HG03108 (cell line): Measurements from ENCODE around the gene C4orf17.
"Not testable (repeated sequence)": the region's sequence is repeated elsewhere in the genome, so short reads cannot be mapped to it uniquely, and the experiment has no call there.

Source experiments
- ATAC-seq: cut with Tn5 transposase; IDR thresholded peaks from one replicate; pipeline ENCODE4 v1.9.1; 2021; ENCODE audit warnings: moderate library complexity; ENCODE audit not compliant: unreplicated experiment

Gene C4orf17

DNA sequence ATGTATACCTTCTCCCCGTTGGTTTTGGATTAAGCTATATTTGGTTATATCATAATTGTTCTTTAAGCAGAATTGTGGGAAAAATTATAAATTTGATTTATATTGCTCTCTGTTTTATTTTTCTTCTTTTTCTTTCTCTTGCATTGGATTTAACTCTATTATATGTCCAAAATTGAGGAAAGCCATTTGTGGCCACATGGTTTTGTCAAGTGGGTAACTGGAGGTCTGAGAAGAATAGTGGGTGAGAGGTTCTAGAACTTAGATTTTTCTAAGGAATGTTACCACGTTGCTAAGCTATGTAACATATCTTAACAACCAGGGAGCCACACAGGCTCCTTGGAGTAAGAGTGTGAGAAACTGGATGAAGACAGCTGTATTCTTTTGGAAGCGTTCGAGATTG, at the start of gene C4orf17:
Gene C4orf17, plus strand, starts transcription at position 301 of the 400 bp plus-strand sequence. CDS start 2,061 bp downstream, outside the sequence.
- no peak for ATAC-seq

- no peak for ATAC-seq
Observed at GRCh38 chr4:99461623-99462401, 49.0 kb upstream of the C4orf17 start.

DNA sequence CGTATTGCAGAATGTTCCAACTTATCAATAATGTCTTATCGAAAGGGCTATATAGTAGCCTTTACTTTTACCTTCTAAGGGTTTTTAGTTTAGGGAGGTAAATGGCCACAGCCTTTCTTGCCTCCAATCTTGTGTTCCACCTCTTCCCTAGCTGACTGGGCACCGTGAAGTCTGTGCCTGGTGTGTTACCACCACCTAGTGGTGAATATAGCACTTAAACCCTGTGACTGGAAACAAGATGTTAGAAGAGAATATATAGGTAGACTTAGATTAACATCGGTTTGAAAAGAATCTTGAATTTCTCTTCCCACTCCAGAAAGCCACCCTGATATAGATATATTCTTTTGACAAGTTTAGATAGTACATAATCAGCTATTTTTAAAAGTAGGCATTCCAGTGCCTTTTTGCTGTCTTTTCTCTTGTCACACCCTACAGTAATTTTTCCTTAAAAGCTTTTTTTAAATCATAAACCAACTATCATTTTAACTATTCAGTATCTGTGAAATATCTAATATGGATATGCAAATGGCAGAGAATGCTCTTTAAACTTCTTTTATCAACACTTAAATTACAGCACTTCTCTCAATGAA, 47.9 kb upstream of the C4orf17 start:
- peak; percentile 92 for ATAC-seq

GRCh38 chr4:99463566-99463965, 47.3 kb upstream of the C4orf17 start:
- no peak for ATAC-seq

DNA sequence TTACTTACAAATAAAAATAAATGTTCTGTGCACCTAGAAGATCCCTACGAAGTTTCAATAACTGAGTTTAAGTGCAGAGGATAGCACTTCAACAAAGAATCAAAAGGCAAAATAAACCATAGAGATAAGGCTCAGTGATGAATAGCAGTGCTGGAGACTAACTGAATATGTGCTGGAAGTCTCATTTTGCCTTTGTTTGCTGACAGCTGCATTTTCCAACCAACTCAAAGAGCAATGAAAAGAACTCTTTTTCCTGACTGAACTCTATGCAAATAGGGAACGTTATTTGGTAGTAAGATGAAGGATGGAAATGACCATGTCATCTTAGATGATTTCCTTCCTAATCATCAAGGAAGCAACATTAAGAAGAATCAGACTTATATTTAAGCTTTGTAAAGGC, 42.9 kb upstream of the C4orf17 start:
- ATAC-seq, result no peak

DNA sequence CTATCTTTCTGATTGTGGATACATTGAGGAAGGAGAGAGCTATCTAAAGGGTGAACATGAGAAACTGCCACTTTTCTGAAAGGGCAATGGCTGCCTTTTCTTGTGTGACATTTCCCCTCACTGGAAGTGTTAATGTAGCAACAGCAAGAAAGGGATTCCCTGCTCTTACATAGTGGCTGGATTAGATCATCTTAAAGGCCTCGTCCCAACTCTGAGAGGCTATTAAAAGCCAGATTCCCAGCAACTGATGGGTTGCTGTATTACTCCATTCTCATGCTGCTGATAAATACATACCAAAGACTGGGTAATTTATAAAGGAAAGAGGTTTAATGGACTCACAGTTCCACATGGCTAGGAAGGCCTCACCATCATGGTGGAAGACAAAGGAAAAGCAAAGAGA, 41.9 kb upstream of the C4orf17 start:
- no peak for ATAC-seq

GRCh38 chr4:99471349-99471748, 39.5 kb upstream of the C4orf17 start:
- no peak for ATAC-seq

DNA sequence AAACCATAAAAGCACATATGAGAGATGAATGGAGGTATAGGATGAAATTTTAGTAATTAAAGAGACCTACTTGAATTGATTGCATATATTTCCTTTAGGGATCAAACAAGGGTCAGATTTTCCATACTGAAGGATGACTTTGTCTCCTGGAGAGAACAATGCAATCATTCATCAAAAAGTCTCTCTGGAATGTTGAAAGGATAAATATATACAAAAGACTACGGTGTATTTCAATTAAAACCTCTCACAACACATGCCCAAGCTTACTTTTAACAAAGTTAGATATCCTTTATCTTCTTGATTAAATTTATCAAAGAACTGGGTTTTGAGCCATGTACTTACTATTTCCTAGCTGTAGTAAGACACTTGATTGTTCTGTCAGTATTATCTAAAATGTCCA, 38.9 kb upstream of the C4orf17 start:
- no peak for ATAC-seq

DNA sequence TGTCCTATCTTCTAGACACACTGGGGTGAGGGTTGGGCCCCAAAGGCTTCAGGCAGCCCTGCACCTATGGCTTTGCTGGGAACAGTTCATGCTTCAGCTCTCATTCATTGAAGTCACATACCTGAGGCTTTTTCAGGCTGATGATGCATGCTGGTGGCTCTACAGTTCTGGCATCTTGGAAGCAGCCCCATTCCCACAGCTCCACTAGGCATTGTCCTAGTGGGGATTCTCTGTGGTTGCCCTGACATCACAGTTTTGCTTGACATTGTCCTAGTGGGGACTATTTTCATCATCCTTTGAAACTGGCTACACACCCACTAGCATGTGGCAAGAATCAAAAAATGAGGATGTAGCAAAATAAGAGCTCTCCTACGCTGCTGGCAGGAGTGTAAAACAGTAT, 37.7 kb upstream of the C4orf17 start:
- ATAC-seq, result no peak

DNA sequence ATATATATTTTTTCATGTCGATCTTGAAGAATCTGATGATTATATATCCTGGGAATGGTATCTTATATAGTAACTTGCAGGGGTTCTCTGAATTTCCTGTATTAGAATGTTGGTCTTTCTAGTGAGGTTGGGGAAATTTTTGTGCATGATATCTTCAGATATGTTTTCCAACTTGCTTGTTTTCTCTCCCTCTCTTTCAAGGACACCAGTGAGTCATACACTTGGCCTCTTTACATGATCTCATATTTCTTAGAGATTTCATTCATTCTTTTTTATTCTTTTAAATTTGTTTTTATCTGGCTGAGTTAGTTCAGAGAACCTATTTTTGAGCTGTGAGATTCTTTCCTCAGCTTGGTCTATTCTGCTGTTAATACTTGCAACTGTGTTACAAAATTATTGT, 27.2 kb upstream of the C4orf17 start:
- ATAC-seq, result no peak

GRCh38 chr4:99485212-99485611, 25.6 kb upstream of the C4orf17 start:
- no peak for ATAC-seq

GRCh38 chr4:99486648-99487047, 24.2 kb upstream of the C4orf17 start:
- not testable (repeated sequence) for ATAC-seq

GRCh38 chr4:99490286-99490685, 20.5 kb upstream of the C4orf17 start:
- ATAC-seq, result no peak

DNA sequence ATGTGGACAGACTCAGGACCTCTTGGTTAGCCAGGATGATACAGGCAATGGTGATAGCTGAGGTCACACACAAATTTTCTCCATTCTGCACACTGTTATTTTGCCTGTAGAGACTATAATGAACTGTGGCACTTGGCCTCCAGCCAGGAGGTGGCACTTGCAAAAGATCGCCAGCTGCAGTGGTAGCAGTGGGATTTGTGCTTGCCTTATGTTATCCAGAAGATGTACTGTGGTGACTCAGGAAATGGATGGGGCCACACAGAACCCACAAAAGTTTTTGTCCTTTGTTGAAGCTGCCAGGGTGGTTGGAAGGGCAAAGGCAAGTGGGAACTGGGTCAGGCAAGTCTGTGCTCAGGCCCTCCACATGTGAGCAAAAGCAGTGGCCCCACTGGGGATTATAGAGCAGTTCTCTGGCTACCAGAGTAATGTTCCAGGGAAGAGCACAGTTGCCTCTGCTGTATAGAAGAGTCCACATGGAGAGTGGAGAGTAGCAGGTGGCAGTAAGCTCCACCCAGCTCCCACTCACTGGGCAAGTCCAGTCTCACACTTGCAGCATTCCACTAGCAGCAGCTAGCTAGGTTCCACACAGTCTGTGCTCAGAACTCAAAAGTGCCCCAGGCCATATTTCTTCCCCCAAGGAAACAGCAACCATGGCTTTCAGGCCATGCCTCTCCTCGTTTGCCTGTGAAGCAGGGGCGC, 5.9 kb upstream of the C4orf17 start:
- ATAC-seq, result no peak

- no peak for ATAC-seq
Observed at GRCh38 chr4:99506781-99507180, 4.0 kb upstream of the C4orf17 start.

- no peak for ATAC-seq
Observed at GRCh38 chr4:99507349-99507748, 3.5 kb upstream of the C4orf17 start.

GRCh38 chr4:99507762-99508161, 3.1 kb upstream of the C4orf17 start:
- no peak for ATAC-seq

DNA sequence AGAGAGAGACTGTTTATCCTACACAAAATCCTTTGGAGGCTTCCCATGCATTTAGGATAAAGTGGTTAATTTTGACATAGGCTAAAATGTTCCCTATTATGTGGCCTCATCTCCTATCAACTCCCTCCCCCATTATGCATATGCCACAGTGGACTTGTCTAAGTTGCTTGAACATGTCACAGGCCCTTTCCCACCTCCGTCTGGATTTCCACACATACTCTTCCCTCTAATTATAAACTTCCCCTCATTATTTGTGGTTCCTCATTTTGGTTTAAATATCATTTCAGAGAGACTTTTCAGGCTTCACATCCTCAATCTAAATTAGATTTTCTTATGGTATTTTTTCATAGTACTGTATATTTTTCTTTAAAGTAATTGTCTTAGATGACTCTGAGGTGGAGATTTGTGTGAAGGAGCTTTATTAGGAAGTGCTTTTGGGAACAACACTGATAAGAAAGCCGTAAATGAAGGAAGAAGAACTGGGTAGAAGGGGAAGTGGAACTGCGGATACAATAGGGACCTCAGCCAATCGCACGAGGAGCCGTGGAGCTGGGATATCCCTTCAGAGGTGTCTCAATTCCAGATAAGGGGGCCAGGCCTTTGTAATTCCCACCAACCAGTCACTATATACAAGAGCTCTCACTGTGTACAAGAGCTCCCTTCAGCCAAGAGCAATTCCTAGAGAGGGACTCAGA, 7.9 kb downstream of the C4orf17 start:
- ATAC-seq, result no peak

DNA sequence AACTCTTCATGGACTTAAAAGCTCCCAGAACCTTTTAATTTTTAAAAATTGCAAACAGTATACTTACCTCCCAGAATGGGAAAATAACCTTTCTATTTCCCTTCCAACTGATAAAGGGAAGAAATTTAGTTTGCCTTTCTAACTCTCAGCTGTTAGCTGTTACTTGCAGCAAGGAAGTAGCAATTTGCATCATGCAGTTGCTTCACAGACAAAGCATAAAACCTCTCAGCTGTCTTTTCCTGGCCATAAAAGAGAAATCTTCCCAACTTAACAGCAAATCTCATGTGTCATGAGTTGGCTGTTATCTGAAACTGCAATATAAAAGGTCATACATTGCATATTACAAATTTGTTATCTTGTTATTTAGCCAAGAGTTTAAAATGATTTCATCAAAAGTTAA, 18.4 kb downstream of the C4orf17 start:
- ATAC-seq, result no peak

DNA sequence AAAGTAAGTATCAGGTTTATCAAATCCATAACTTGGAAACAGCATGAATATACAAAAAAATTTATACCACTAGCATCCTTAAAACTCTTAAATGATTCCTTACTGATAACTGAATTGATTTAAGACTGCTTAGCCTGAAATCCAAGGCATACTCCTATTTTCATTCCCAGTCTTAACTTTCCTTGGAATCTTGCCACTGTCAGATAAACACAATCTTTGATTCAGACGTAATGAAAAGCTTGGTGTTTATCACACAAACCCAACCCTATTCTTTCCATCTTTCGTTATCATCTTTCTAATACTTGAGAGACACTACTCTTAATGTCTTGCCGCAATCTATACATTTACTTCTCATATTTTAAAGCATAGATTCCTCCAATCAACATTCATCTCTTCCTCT, 19.1 kb downstream of the C4orf17 start:
- ATAC-seq, result no peak

DNA sequence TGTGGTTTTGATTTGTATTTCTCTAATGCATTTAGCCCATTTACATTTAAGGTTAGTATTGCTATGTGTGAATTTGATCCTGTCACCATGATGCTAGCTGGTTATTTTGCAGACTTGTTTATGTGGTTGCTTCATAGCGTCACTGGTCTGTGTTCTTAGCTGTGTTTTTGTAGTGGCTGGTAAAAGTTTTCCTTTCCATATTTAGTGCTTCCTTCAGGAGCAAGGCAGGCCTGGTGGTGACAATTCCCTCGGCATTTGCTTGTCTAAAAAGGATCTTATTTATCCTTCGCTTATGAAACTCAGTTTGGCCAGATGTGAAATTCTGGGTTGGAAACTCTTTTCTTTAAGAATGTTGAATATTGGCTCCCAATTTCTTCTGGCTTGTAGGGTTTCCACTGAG, 23.9 kb downstream of the C4orf17 start:
- ATAC-seq, result not testable (repeated sequence)
